Measurements from ENCODE around the gene PASK. TPM values are rescaled to one million over a fixed set of nuclear protein-coding genes. Genes with fewer than 3 reads are reported as not detected.

The PASK gene
- total and polyA plus RNA-seq, 2 of the 4 experiments (the other 2 are of a cell fraction): 4.1 TPM

GRCh38 chr2:241148239-241148638, 1.0 kb downstream of the PASK start:
- H2BK20ac ChIP-seq (ENCODE audit: low read depth, low read length): no peak overlapping the region
- H3K27me3 ChIP-seq (ENCODE audit: control insufficient read depth, insufficient read depth, low read length): no peaks in the 10 kb centered on the region
- ChIA-PET CTCF (no interaction called here), POLR2A (ENCODE audit: unreplicated experiment) (no interaction called here)
- H3K4ac ChIP-seq (ENCODE audit: low read depth, low read length): no peak overlapping the region
- H3K4me1 ChIP-seq (ENCODE audit: control insufficient read depth, insufficient read depth, low read length): peaks cover 7% of the 10 kb centered on the region; the same call in 1 of the 2 replicates
- no peak overlapping the region for H3K14ac ChIP-seq (replicated peaks; ENCODE audit: low read depth, low read length)
- H3K56ac ChIP-seq (ENCODE audit: extremely low read depth, insufficient read depth, low read length): no peak overlapping the region
- H3K18ac ChIP-seq (ENCODE audit: low read depth, low read length): no peak overlapping the region
- no peak overlapping the region for H3K27ac ChIP-seq (ENCODE audit: insufficient read depth, low read length)
- H3K9ac ChIP-seq (ENCODE audit: low read depth, low read length): peak overlapping the region; percentile 16; the same call in 1 of the 2 replicates
- WGBS, 2 experiments (ENCODE audit: extremely low coverage in 2 of 2, insufficient read length in 1 of 2): 100% methylated on average over 1 of the region's 4 CpGs; no CpG with 5 or more reads in 1 of the 2 experiments
- H3K79me1 ChIP-seq (ENCODE audit: low read depth in 1 of 2, low read length in 2 of 2): peaks cover 18 to 36% of the 10 kb centered on the region in 2 experiments
- BruUV-seq (replicated peaks): no TSS peak
- H3K9me3 ChIP-seq (ENCODE audit: control insufficient read depth, insufficient read depth, low read length): no peaks in the 10 kb centered on the region
- DNase-seq (no peak), ATAC-seq (ENCODE audit: low read depth) (no peak)
- peaks cover 14% of the 10 kb centered on the region for H4K20me1 ChIP-seq (ENCODE audit: insufficient read depth, low read length)
- no peak overlapping the region for H2AK5ac ChIP-seq (ENCODE audit: low read depth, low read length)
- intact Hi-C loops (cut with micrococcal nuclease) (loop anchor here (2.0 kb wide), 1 partner anchor 45 kb away; the partner anchor contains the start of gene MTERF4), dilution Hi-C loops (cut with HindIII; ENCODE audit: low sequenced_read_pairs, unreplicated experiment) (no loop called here), in situ Hi-C loops (cut with MboI; ENCODE audit: low sequenced_read_pairs) (no loop called here)
- TF ChIP-seq RCOR1 (IDR thresholded peaks at IDR 0.05; ENCODE audit: insufficient replicate concordance, low read length): no peak
- no peak for TF ChIP-seq BHLHE40 (IDR thresholded peaks at IDR 0.05; ENCODE audit: low read depth, low read length)
- TF ChIP-seq MXI1 (IDR thresholded peaks at IDR 0.05; ENCODE audit: borderline replicate concordance, low read depth, low read length): no peak
- no peak for TF ChIP-seq RFX5 (IDR thresholded peaks at IDR 0.05; ENCODE audit: low read depth, low read length)
- no peak for TF ChIP-seq FOS (IDR thresholded peaks at IDR 0.05; ENCODE audit: low read depth, low read length)
- TF ChIP-seq RAD21 (IDR thresholded peaks at IDR 0.05; ENCODE audit: low read length): no peak
- no peak for TF ChIP-seq NFE2L2 (IDR thresholded peaks at IDR 0.05; ENCODE audit: low read depth, low read length)
- TF ChIP-seq USF2 (IDR thresholded peaks at IDR 0.05; ENCODE audit: low read depth, low read length): no peak
- no peak for TF ChIP-seq CHD1 (IDR thresholded peaks at IDR 0.05; ENCODE audit: low read depth, low read length)
- H2BK15ac ChIP-seq (ENCODE audit: low read depth, low read length): no peak overlapping the region
- H3K23ac ChIP-seq (ENCODE audit: low read depth, low read length): no peak overlapping the region
- no peak overlapping the region for H3K4me3 ChIP-seq (ENCODE audit: insufficient read depth, low read depth, low read length)
- H3K4me2 ChIP-seq (ENCODE audit: low read depth, low read length): no peak overlapping the region
- no peak overlapping the region for H4K8ac ChIP-seq (ENCODE audit: low read depth in 2 of 2, low read length in 2 of 2)
- no peak overlapping the region for H2BK120ac ChIP-seq (ENCODE audit: low read depth, low read length)
- H3K36me3 ChIP-seq (ENCODE audit: control insufficient read depth, insufficient read depth, low read length): peaks cover 2% of the 10 kb centered on the region; the same call in 1 of the 2 replicates
- peaks cover 13% of the 10 kb centered on the region for H3K9me1 ChIP-seq (ENCODE audit: insufficient read depth, low read length)
- no peak overlapping the region for H2BK5ac ChIP-seq (ENCODE audit: low read depth, low read length, poor library complexity, severe bottlenecking)
- no peak overlapping the region for H4K91ac ChIP-seq (ENCODE audit: insufficient read depth, low read depth, low read length)
- H2AFZ ChIP-seq (replicated peaks; ENCODE audit: low read length, poor library complexity): peak overlapping the region; percentile 96
- no peak overlapping the region for H2AK9ac ChIP-seq (replicated peaks; ENCODE audit: low read depth, low read length, poor library complexity)
- H4K5ac ChIP-seq (ENCODE audit: low read depth, low read length): no peak overlapping the region

Measured in IMR-90 (cell line).